A549 (cell line): ENCODE results near the gene RSPH3. TPM values are rescaled to one million over a fixed set of nuclear protein-coding genes. Genes with fewer than 3 reads are reported as not detected.
A peak's percentile ranks its signal among the peaks of the same experiment; 100 is the strongest.

Source experiments
- ATAC-seq, 2 experiments: fragments of 200-7000 bp in 1 of 2; fragments of >200 bp in 1 of 2; cut with Nextera tagmentation in 1 of 2; cut with Tn5 transposase in 1 of 2; 3 replicates each; pipeline versions ENCODE4 v1.8.0 to v1.9.1; 2018 to 2020; ENCODE audit warnings: mild to moderate bottlenecking in 1 of 2, moderate library complexity in 1 of 2
- CTCF ChIA-PET: fragments of 300-600 bp; sonication (Branson Sonifier 250); formaldehyde crosslinking; extraction: SDS; loops from one replicate; lab custom pipeline; 2021; ENCODE audit warnings: antibody characterized with exemption, inconsistent platforms; lab: Yijun Ruan, JAX
- POLR2A ChIA-PET: fragments of 350-600 bp; formaldehyde crosslinking; extraction: SDS; loops from one replicate; lab custom pipeline; 2021; ENCODE audit warnings: antibody characterized with exemption, inconsistent platforms; lab: Yijun Ruan, JAX
- DNase-seq, 2 experiments: peaks; one replicate each; pipeline versions ENCODE4 v3.0.0 to v3.0.0-alpha.2; 2011 to 2016; ENCODE audit warnings: low read depth in 1 of 2, low spot score in 1 of 2
- FAIRE-seq: peaks from 2 replicates; lab custom pipeline; 2011; peaks lifted over from hg19 to GRCh38; lab: Jason Lieb, UNC
- H3K27ac ChIP-seq, 2 experiments: fragments of >200 bp; sonication (Bioruptor Twin); formaldehyde crosslinking; 3 replicates each; pipeline ENCODE4 v1.5.1; 2016 to 2017
- H3K4me1 ChIP-seq: fragments of >200 bp; sonication (Bioruptor Twin); formaldehyde crosslinking; 3 replicates; pipeline ENCODE4 v1.6.1; 2016
- H3K4me2 ChIP-seq: fragments of >200 bp; sonication (Bioruptor Twin); formaldehyde crosslinking; 3 replicates; pipeline ENCODE4 v1.6.1; 2016
- H3K4me3 ChIP-seq: fragments of >200 bp; sonication (Bioruptor Twin); formaldehyde crosslinking; 3 replicates; pipeline ENCODE4 v1.5.1; 2016
- H3K9me3 ChIP-seq: fragments of >200 bp; sonication (Bioruptor Twin); formaldehyde crosslinking; 3 replicates; pipeline ENCODE4 v1.6.1; 2016
- BHLHE40 ChIP-seq: IDR thresholded peaks from 2 replicates; pipeline ENCODE4 v1.6.1; 2012; ENCODE audit warnings: low read depth, low read length, inconsistent platforms
- CBX2 ChIP-seq: fragments of 200-600 bp; sonication (generic); IDR thresholded peaks from 2 replicates; pipeline ENCODE4 v1.6.1; 2016; ENCODE audit warnings: low read depth, mild to moderate bottlenecking, borderline replicate concordance
- CBX8 ChIP-seq: fragments of 200-600 bp; sonication (generic); IDR thresholded peaks from 2 replicates; pipeline ENCODE4 v1.6.1; 2016
- CEBPB ChIP-seq, 2 experiments: fragments of >200 bp in 1 of 2; sonication (Bioruptor Twin) in 1 of 2; formaldehyde crosslinking in 1 of 2; IDR thresholded peaks; 2 replicates each; pipeline ENCODE4 v1.6.1; 2012 to 2016
- CTCF ChIP-seq: fragments of >200 bp; sonication (Bioruptor Twin); formaldehyde crosslinking; IDR thresholded peaks from 3 replicates; pipeline ENCODE4 v1.5.1; 2016
- FOXS1 ChIP-seq: fragments of 250-450 bp; sonication (Bioruptor Pico); IDR thresholded peaks from 2 replicates; pipeline ENCODE4 v1.5.0; 2020; ENCODE audit warnings: mild to moderate bottlenecking, moderate library complexity
- GATA3 ChIP-seq: IDR thresholded peaks from 2 replicates; pipeline ENCODE4 v1.6.1; 2012; ENCODE audit warnings: borderline replicate concordance
- HDAC2 ChIP-seq: fragments of 200-600 bp; sonication (generic); IDR thresholded peaks from 2 replicates; pipeline ENCODE4 v1.6.1; 2016
- KDM5A ChIP-seq: fragments of 200-600 bp; sonication (generic); IDR thresholded peaks from 2 replicates; pipeline ENCODE4 v1.6.1; 2016; ENCODE audit warnings: antibody characterized with exemption, mild to moderate bottlenecking
- MAFK ChIP-seq: fragments of 450-650 bp; IDR thresholded peaks from 2 replicates; pipeline ENCODE4 v1.6.1; 2014; ENCODE audit not compliant: partially characterized antibody
- NPAS2 ChIP-seq: fragments of 250-450 bp; sonication (Bioruptor Pico); IDR thresholded peaks from 2 replicates; pipeline ENCODE4 v1.8.0; 2022; ENCODE audit warnings: mild to moderate bottlenecking, moderate library complexity, borderline replicate concordance
- NR3C1 ChIP-seq: fragments of >200 bp; sonication (Bioruptor Twin); formaldehyde crosslinking; IDR thresholded peaks from 3 replicates; pipeline ENCODE4 v1.6.1; 2017
- POLR2AphosphoS2 ChIP-seq: conservative IDR thresholded peaks from 2 replicates; pipeline ENCODE4 v1.6.1; 2012; ENCODE audit warnings: low read length, improper control_type of control experiment, inconsistent platforms
- RAD21 ChIP-seq, 2 experiments: fragments of >200 bp in 1 of 2; sonication (Bioruptor Twin) in 1 of 2; formaldehyde crosslinking in 1 of 2; IDR thresholded peaks in 1 of 2; conservative IDR thresholded peaks in 1 of 2; 2 replicates in 1 of 2; 3 replicates in 1 of 2; pipeline ENCODE4 v1.6.1; 2012 to 2018; ENCODE audit warnings: inconsistent platforms in 1 of 2
- SMC3 ChIP-seq: fragments of >200 bp; sonication (Bioruptor Twin); formaldehyde crosslinking; IDR thresholded peaks from 3 replicates; pipeline ENCODE4 v1.6.1; 2018; ENCODE audit warnings: inconsistent platforms
- USF2 ChIP-seq: fragments of 450-650 bp; IDR thresholded peaks from 2 replicates; pipeline ENCODE4 v1.6.1; 2014; ENCODE audit warnings: antibody characterized with exemption
- WGBS: methylation state at CpG from one replicate; pipeline ENCODE4 v1.1.6; 2017; ENCODE audit errors: missing lambda C conversion rate; 5-methylcytosine and 5-hydroxymethylcytosine counted together
- polyA plus RNA-seq, 4 experiments: library from polyadenylated mRNA; depleted of rRNA in 3 of 4; stranded (reverse); fragments of >200 nt; fragmentation: RNase III in 1 of 4; extraction: RNeasy Plus Mini Kit Qiagen cat#74134 plus additional on column Dnase treatment in 1 of 4; gene quantifications; 2 replicates in 3 of 4; 3 replicates in 1 of 4; pipeline ENCODE4 v1.2.3, GENCODE V29; 2011 to 2017

RSPH3 gene
- polyA plus RNA-seq, 2 of the 4 experiments (the other 2 are of a cell fraction) = 2.6 to 3.6 TPM

- H3K4me2 ChIP-seq = 0 out of 3 replicates have a peak overlapping the region, but pooled peaks have one; percentile 20
- POLR2A ChIA-PET = no interaction called here
- FAIRE-seq = no peak
Observed at GRCh38 chr6:159042826-159043181, 42.8 kb upstream of the RSPH3 start.

GRCh38 chr6:159042003-159042825 is 42.2 kb upstream of the RSPH3 start:
- H3K9me3 ChIP-seq = no peaks in the 10 kb centered on the region
- TF ChIP-seq NR3C1 = no peak
- no peak for TF ChIP-seq BHLHE40
- TF ChIP-seq CTCF = peak; percentile 78
- no peak for TF ChIP-seq KDM5A
- no peak for TF ChIP-seq CBX2
- peak; percentile 58 to 67 for TF ChIP-seq RAD21 (conservative IDR thresholded peaks at IDR 0.05 in 1 of 2, IDR thresholded peaks at IDR 0.05 in 1 of 2)
- TF ChIP-seq USF2 = no peak
- TF ChIP-seq CEBPB (IDR thresholded peaks at IDR 0.05) = no peak
- no peak for TF ChIP-seq FOXS1 (CRISPR knock-in tag)
- no peak for TF ChIP-seq GATA3
- TF ChIP-seq NPAS2 (CRISPR knock-in tag) = no peak
- TF ChIP-seq MAFK = no peak
- TF ChIP-seq POLR2AphosphoS2 = no peak
- TF ChIP-seq SMC3 = peak; percentile 67
- no peak for TF ChIP-seq CBX8
- CTCF ChIA-PET = interaction anchor here (0.6 to 4.4 kb wide), 11 partner anchors 9 to 102 kb away, joined by 3 to 30 read pairs (median 3); no protein-coding TSS in a partner anchor
- ATAC-seq (peak; percentile 87 to 95), FAIRE-seq (no peak), DNase-seq (peak; percentile 62 to 64)
- POLR2A ChIA-PET = no interaction called here
- peak overlapping the region; percentile 20; the same call in 1 of the 3 replicates for H3K4me2 ChIP-seq
- 48% methylated on average over 14 of the region's 14 CpGs for WGBS
- H3K4me1 ChIP-seq = no peaks in the 10 kb centered on the region
- no peak overlapping the region for H3K4me3 ChIP-seq
- no peak overlapping the region for H3K27ac ChIP-seq

More at GRCh38 chr6:159042826-159043181, 42.8 kb upstream of the RSPH3 start:
- no peak for TF ChIP-seq FOXS1 (CRISPR knock-in tag)
- peak; percentile 11; the same call in 1 of the 3 replicates for TF ChIP-seq CTCF
- no peak for TF ChIP-seq HDAC2
- no peak for TF ChIP-seq USF2
- Histone ChIP-seq H3K4me3 (no peak overlapping the region), H3K4me1 (no peaks in the 10 kb centered on the region), H3K27ac (no peak overlapping the region), H3K9me3 (no peaks in the 10 kb centered on the region)
- ATAC-seq (no peak), DNase-seq (no peak)
- CTCF ChIA-PET = interaction anchor here (0.7 to 4.4 kb wide), 9 partner anchors 15 to 92 kb away, joined by 3 to 30 read pairs (median 4); no protein-coding TSS in a partner anchor
- WGBS = 18% methylated on average over 5 of the region's 5 CpGs
